ENCODE results near the gene PDIK1L. TPM values are rescaled to one million over a fixed set of nuclear protein-coding genes. Genes with fewer than 3 reads are reported as not detected.

PDIK1L gene
- total RNA-seq, 1 donor from 2014 or later: 14.9 TPM

GRCh38 chr1:26121854-26122773, 10.5 kb downstream of the PDIK1L start:
- peak; percentile 5 for DNase-seq (ENCODE audit: low spot score)

- DNase-seq (ENCODE audit: low spot score): no peak
These were observed 11.7 kb downstream of the PDIK1L start for GRCh38 chr1:26122988-26123973.

GRCh38 chr1:26124418-26125331, 13.1 kb downstream of the PDIK1L start:
- no peak for DNase-seq (ENCODE audit: low spot score)

- DNase-seq (ENCODE audit: low spot score): no peak
These were observed 13.8 kb downstream of the PDIK1L start for GRCh38 chr1:26125382-26125781.

GRCh38 chr1:26125946-26126320, 14.3 kb downstream of the PDIK1L start:
- no peak for DNase-seq (ENCODE audit: low spot score)

- DNase-seq (ENCODE audit: low spot score): peak; percentile 31
These were observed 14.9 kb downstream of the PDIK1L start for GRCh38 chr1:26126321-26127084.

GRCh38 chr1:26127235-26128163, 15.9 kb downstream of the PDIK1L start:
- DNase-seq (ENCODE audit: low spot score): no peak

GRCh38 chr1:26129778-26130177, 18.2 kb downstream of the PDIK1L start:
- no peak for DNase-seq (ENCODE audit: low spot score)

GRCh38 chr1:26130695-26131094, 19.1 kb downstream of the PDIK1L start:
- no peak for DNase-seq (ENCODE audit: low spot score)

- DNase-seq (ENCODE audit: low spot score): no peak
These were observed 20.7 kb downstream of the PDIK1L start for GRCh38 chr1:26132128-26132833.

- DNase-seq (ENCODE audit: low spot score): no peak
These were observed 21.2 kb downstream of the PDIK1L start for GRCh38 chr1:26132834-26133167.

- no peak for DNase-seq (ENCODE audit: low spot score)
These were observed 22.8 kb downstream of the PDIK1L start for GRCh38 chr1:26134466-26134865.

- no peak for DNase-seq (ENCODE audit: low spot score)
These were observed 27.4 kb downstream of the PDIK1L start for GRCh38 chr1:26138974-26139558.

- DNase-seq (ENCODE audit: low spot score): no peak
These were observed 30.5 kb downstream of the PDIK1L start for GRCh38 chr1:26142159-26142558.

- peak; percentile 84 for DNase-seq (ENCODE audit: low spot score)
These were observed 33.7 kb downstream of the PDIK1L start for GRCh38 chr1:26145041-26145959.

- DNase-seq (ENCODE audit: low spot score): no peak
These were observed 34.3 kb downstream of the PDIK1L start for GRCh38 chr1:26145960-26146294.

GRCh38 chr1:26148887-26149286, 37.3 kb downstream of the PDIK1L start:
- DNase-seq (ENCODE audit: low spot score): no peak
